ENCODE measurements around the gene PHACTR1.

Gene PHACTR1

GRCh38 chr6:13183415-13184088 lies 467.0 kb downstream of the PHACTR1 start:
- no peak for TF ChIP-seq ZBTB7A (IDR thresholded peaks at IDR 0.05; ENCODE audit: low read depth)
- no peak for TF ChIP-seq REST (IDR thresholded peaks at IDR 0.05; ENCODE audit: low read depth)
- TF ChIP-seq TCF12 (IDR thresholded peaks at IDR 0.05; ENCODE audit: low read depth): no peak
- no peak for TF ChIP-seq YY1 (IDR thresholded peaks at IDR 0.05; ENCODE audit: low read depth)
- no peak for TF ChIP-seq NFIC (IDR thresholded peaks at IDR 0.05)
- no peak for TF ChIP-seq RAD21 (IDR thresholded peaks at IDR 0.05; ENCODE audit: low read depth)
- TF ChIP-seq FOXM1 (IDR thresholded peaks at IDR 0.05; ENCODE audit: borderline replicate concordance, low read depth): no peak
- TF ChIP-seq TAF1 (IDR thresholded peaks at IDR 0.05; ENCODE audit: low read depth): no peak

GRCh38 chr6:13184089-13184468 lies 467.5 kb downstream of the PHACTR1 start:
- no peak for TF ChIP-seq EP300 (IDR thresholded peaks at IDR 0.05; ENCODE audit: borderline replicate concordance)
- no peak for TF ChIP-seq TCF12 (IDR thresholded peaks at IDR 0.05; ENCODE audit: low read depth)
- TF ChIP-seq NFIC (IDR thresholded peaks at IDR 0.05): no peak
- TF ChIP-seq, protein P1, sequence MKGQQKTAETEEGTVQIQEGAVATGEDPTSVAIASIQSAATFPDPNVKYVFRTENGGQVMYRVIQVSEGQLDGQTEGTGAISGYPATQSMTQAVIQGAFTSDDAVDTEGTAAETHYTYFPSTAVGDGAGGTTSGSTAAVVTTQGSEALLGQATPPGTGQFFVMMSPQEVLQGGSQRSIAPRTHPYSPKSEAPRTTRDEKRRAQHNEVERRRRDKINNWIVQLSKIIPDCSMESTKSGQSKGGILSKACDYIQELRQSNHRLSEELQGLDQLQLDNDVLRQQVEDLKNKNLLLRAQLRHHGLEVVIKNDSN (IDR thresholded peaks at IDR 0.05): no peak
- no peak for TF ChIP-seq ZBTB7A (IDR thresholded peaks at IDR 0.05; ENCODE audit: low read depth)
- TF ChIP-seq CEBPB (IDR thresholded peaks at IDR 0.05): no peak
- TF ChIP-seq REST (IDR thresholded peaks at IDR 0.05; ENCODE audit: low read depth): no peak
- no peak for TF ChIP-seq FOXM1 (IDR thresholded peaks at IDR 0.05; ENCODE audit: borderline replicate concordance, low read depth)
- TF ChIP-seq TEAD4 (IDR thresholded peaks at IDR 0.05): no peak
- TF ChIP-seq TAF1 (IDR thresholded peaks at IDR 0.05; ENCODE audit: low read depth): no peak
- TF ChIP-seq EGR1 (IDR thresholded peaks at IDR 0.05): no peak
- TF ChIP-seq YY1 (IDR thresholded peaks at IDR 0.05; ENCODE audit: low read depth): no peak
- no peak for TF ChIP-seq CREB1 (IDR thresholded peaks at IDR 0.05; ENCODE audit: low read depth)
- TF ChIP-seq, protein P2, sequence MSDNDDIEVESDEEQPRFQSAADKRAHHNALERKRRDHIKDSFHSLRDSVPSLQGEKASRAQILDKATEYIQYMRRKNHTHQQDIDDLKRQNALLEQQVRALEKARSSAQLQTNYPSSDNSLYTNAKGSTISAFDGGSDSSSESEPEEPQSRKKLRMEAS (IDR thresholded peaks at IDR 0.05): no peak
- TF ChIP-seq RAD21 (IDR thresholded peaks at IDR 0.05; ENCODE audit: low read depth): no peak

DNA sequence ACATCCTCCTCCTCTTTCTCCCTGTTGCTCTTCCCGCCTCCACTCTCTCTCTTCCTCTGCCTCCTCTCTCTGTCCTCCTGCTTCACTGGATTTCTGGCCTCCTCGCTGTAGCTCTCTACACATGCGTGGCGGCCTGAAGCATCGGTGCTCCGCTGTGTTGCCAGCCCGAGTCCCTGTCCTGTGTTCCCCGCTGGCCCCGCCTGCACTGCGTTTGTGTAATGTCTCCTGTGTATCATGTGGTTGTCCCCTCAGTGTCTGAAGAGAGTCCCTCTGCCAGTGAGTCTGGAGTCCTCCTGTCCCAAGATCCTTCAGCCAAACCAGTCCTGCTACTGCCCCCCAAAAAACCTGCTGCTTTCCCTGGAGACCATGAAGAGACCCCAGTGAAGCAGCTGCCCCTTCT lies 468.0 kb downstream of the PHACTR1 start:
- TF ChIP-seq YY1 (IDR thresholded peaks at IDR 0.05; ENCODE audit: low read depth) (no peak), NFIC (IDR thresholded peaks at IDR 0.05) (no peak), RAD21 (IDR thresholded peaks at IDR 0.05; ENCODE audit: low read depth) (no peak), CREB1 (IDR thresholded peaks at IDR 0.05; ENCODE audit: low read depth) (no peak), FOXM1 (IDR thresholded peaks at IDR 0.05; ENCODE audit: borderline replicate concordance, low read depth) (no peak), ZBTB7A (IDR thresholded peaks at IDR 0.05; ENCODE audit: low read depth) (no peak), TAF1 (IDR thresholded peaks at IDR 0.05; ENCODE audit: low read depth) (no peak), CEBPB (IDR thresholded peaks at IDR 0.05) (no peak), EGR1 (IDR thresholded peaks at IDR 0.05) (no peak), TCF12 (IDR thresholded peaks at IDR 0.05; ENCODE audit: low read depth) (no peak), TEAD4 (IDR thresholded peaks at IDR 0.05) (no peak), EP300 (IDR thresholded peaks at IDR 0.05; ENCODE audit: borderline replicate concordance) (no peak), REST (IDR thresholded peaks at IDR 0.05; ENCODE audit: low read depth) (no peak)
- TF ChIP-seq, protein P2 (IDR thresholded peaks at IDR 0.05): no peak
- TF ChIP-seq, protein P1 (IDR thresholded peaks at IDR 0.05): no peak

- TF ChIP-seq TAF1 (IDR thresholded peaks at IDR 0.05; ENCODE audit: low read depth) (no peak), TEAD4 (IDR thresholded peaks at IDR 0.05) (no peak), FOXM1 (IDR thresholded peaks at IDR 0.05; ENCODE audit: borderline replicate concordance, low read depth) (no peak), CREB1 (IDR thresholded peaks at IDR 0.05; ENCODE audit: low read depth) (no peak), RAD21 (IDR thresholded peaks at IDR 0.05; ENCODE audit: low read depth) (no peak), REST (IDR thresholded peaks at IDR 0.05; ENCODE audit: low read depth) (no peak), TCF12 (IDR thresholded peaks at IDR 0.05; ENCODE audit: low read depth) (no peak)
- TF ChIP-seq, protein P2 (IDR thresholded peaks at IDR 0.05): no peak
Measured at GRCh38 chr6:13186861-13187260, 470.3 kb downstream of the PHACTR1 start.

Measured in Ishikawa (cell line).